Activated CD4-positive, CD25-positive, alpha-beta regulatory T cell treated with anti-CD3 and anti-CD28 coated beads, Interleukin-2, amount 50 U/mL, for 16 hours (primary cell): ENCODE data around the gene BUB1.
A peak's percentile ranks its signal among the peaks of the same experiment; 100 is the strongest.
"Not testable (repeated sequence)": the region's sequence is repeated elsewhere in the genome, so short reads cannot be mapped to it uniquely, and the experiment has no call there.

ENCODE experiments used
- DNase-seq: peaks from one replicate; pipeline ENCODE4 v3.0.0-alpha.2; 2020; ENCODE audit warnings: low read depth, low spot score

Gene BUB1

DNA sequence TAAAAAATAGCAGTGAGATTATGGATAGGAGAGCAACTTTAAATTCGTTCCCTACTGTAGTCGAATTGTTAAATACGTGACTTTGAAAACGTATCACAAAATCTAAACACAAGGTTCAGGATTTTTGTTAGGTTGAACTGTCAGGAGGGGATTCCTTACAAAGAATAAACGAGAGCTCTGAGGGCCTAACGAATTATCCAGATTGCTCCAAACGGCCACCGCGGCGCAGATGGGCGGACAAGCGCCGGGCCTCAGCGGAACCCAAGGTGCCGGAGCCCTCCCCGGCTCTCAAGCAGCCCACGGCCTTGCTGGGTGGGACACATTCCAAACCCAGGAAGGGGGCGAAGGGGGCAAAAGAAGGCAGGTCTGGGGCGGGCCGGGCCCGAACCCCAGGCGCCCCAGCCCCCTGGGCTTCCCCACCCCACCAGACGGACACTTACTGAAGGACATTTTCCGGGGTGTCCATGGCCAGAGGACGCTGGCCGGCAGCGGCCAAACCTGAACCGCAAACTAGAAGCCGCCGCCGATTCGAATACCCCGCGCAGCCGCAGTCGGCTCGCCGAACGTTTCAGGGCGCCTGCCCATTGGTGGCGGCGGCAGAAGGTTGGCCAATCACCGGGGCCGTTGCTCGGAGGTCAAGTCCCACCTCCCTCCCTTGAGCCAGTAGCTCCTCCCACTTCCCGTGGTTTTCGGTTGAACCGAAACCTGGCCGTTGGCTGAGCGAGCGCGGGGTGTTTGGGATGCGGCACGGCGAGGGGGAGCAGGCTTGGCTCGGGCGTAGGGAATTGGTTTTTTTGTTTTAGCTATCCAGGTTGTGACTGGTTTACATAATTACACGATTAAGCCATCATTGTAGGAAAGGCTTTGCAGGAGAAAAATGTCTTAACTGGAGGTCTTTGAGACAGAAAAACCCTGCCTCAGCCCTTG lies at the start of gene BUB1:
Gene BUB1, minus strand, starts transcription at position 534 of the 927 bp plus-strand sequence. Its CDS starts 68 bp downstream, at position 466.
- peak; percentile 91 for DNase-seq

DNA sequence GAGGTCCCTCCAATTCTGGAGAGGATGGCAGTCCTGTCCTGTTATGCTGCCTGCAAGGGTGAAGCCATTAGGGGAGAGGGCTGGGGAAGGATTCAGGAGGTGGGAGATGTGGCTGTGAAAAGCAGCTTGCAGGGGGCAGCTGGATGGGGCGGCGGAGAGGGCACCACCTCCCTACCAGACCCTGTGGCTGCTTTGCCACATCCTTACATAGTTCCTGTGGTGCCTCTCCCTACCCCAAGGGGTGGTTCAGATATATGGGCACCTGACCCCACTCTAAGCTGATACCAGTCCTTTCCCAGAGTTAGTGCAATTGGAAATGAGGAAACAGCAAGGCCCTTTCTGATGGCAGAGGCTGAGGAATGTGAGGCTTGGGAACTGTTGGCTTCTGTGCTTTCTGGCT lies 48.4 kb upstream of the BUB1 start:
- DNase-seq: no peak

- DNase-seq: no peak
These were observed 48.0 kb upstream of the BUB1 start for GRCh38 chr2:110725859-110726258.

GRCh38 chr2:110725370-110725769 lies 47.5 kb upstream of the BUB1 start:
- DNase-seq: no peak

- no peak for DNase-seq
These were observed 47.0 kb upstream of the BUB1 start for GRCh38 chr2:110724820-110725219.

GRCh38 chr2:110720547-110720946 lies 42.7 kb upstream of the BUB1 start:
- DNase-seq: no peak

GRCh38 chr2:110718990-110719389 lies 41.1 kb upstream of the BUB1 start:
- DNase-seq: no peak

GRCh38 chr2:110718382-110718781 lies 40.5 kb upstream of the BUB1 start:
- DNase-seq: no peak

DNA sequence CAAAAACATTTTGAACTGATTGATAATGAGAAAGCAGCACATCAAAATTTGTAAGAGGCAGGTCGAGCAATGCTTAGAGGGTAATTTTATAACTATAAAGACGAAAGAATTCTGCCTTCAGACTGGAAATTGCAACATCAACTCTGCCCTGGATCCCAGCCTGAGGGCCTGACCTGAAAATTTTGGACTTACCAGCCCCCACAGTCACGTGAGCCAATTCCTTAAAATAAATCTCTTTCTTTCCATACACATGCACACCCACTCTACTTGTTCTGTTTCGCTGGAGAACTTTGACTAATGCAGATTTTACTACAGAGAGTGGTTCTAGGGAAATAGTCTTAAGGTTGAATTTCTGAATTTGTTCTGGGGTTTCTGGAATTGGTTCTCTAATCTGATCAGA lies 39.9 kb upstream of the BUB1 start:
- DNase-seq: no peak

- DNase-seq: no peak
These were observed 39.2 kb upstream of the BUB1 start for GRCh38 chr2:110716959-110717645.

DNA sequence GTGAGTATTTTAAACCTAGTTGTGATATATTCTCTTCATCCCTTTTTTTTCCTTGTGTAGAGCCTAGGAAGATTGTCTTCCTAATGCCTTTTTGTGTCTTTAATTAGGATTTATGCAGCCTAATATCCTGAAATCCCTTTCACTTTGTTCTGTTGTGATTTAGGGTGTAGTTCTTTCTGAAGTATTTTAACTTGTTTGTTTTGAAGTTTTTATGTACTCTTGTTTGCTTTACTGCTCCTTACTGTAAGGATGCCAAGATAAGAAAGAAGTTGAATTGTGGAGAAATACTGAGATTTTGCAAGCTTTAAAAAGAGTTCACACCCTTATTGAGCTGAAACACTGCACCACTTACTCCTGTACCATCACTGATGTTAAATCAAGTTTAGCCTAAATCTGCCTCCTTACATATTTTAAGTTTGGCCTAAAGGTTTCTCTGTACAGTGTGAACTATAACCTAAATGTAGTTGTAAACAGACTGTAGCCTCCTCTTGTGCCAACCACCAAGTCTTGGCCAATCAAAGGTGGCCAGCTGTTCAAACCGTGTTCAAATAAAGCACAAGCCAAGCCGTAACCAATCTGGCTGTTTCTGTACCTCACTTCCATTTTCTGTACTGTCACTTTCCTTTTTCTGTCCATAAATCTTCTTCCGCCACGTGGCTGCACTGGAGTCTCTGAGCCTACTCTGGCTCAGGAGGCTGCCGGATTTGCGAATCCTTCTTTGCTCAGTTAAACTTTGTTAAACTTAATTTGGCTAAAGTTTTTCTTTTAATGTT lies 36.8 kb upstream of the BUB1 start:
- DNase-seq: no peak

- no peak for DNase-seq
These were observed 35.9 kb upstream of the BUB1 start for GRCh38 chr2:110713513-110714362.

DNA sequence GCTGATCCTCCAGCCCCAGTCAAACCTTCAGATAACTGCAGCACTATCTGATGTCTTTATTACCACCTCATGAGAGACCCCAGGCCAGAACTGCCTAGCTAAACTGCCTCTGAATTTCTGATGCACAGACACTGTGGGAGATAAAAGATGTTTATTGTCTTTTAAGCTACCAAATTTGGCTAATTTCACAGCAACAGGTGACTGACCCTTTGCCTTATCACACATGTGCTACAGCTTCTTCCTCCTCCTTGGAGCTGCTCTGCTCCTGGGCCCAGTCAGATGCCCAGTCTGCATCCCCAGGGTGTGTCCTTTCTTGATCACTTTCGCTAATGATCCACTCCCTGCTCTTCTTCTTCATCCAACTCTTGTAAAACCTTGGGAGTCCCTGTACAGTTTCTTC lies 34.9 kb upstream of the BUB1 start:
- DNase-seq: no peak

DNA sequence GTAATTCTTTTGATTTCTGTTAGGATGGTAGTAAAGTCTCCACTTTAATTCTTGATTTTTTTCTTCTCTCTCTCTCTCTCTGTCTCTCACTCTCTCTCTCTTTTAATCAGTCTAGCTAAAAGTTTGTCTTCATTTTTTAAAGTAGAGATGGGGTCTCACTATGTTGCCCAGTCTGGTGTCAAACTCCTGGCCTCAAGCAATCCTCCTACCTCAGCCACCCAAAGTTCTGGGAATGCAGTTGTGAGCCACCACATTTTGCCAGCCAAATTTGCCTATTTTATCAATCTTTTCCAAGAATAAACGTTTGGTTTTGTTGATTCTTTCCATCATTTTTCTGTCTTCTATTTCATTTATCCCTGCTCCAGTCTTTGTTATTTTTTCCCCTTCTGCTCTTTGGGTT lies 30.6 kb upstream of the BUB1 start:
- no peak for DNase-seq

DNA sequence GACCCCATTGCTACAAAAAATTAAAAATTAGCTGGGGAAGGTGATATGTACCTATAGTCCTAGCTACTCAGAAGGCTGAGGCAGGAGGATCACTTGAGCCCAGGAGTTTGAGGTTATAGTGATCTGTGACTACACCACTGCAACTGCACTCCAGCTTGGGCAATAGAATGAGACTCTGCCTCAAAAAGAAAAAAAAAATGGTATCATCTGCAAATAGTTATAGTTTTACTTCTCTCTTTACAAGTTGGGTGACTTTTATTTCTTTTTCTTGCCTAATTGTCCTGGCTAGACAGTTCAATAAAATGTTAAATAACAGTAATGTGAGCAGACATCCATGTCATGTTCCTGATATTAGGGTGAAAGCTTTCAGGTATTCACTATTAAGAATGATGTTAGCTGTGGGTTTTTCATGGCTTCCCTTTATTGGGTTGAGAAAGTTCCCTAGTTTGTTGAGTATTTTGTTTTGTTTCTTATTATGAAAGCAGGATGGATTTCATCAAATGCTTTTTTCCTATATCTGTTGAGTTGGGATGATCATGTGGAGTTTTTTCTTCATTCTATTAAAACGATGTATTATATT lies 29.6 kb upstream of the BUB1 start:
- no peak for DNase-seq

GRCh38 chr2:110702514-110703380 lies 24.9 kb upstream of the BUB1 start:
- DNase-seq: no peak

DNA sequence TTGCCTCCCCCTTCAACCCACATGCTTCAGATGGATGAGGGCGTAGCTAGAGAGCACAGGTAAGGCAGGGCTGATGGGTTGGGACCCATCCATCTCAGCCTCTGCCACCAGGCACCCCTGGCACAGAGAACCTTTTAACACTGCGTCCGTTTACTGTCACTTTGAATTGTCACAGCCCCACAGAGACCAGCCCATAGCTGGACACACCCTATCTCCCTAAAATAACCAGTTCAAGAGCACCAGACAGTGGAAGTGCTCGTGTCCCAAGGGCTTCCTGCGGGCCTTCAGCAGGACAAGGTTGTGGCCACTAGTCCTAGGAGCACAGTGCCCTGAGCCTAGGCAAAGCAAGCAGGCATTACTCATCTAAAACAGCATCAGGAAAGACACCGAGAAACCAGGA lies 20.4 kb upstream of the BUB1 start:
- DNase-seq: not testable (repeated sequence)

GRCh38 chr2:110695146-110695898 lies 17.5 kb upstream of the BUB1 start:
- not testable (repeated sequence) for DNase-seq

DNA sequence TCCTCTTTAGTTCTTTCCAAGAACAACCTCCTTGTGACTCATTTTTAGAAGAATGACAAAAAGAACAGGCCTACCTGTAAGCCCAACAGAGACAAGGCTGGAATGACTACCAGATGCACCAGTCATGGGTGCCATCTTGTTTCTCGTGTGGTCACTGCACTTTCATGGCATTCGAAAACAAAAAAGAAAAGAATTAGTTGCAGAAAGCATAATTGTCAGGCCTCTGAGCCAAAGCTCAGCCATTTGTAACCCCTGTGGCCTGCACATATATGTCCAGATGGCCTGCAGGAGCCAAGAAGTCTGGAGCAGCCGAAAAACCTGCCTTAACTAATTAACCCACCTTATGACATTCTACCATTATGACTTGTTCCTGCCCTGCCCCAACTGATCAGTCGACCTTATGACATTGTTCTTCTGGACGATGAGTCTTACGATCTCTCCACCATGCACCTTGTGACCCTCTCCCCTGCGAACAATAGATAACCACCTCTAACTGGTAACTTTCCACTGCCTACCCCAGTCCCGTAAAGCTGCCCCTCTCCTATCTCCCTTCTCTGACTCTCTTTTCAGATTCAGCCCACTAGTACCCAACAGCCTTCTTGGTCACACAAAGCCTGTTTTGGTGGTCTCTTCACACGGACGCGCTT lies 13.9 kb upstream of the BUB1 start:
- no peak for DNase-seq
